ENCODE measurements around the gene OR1J1.

The OR1J1 gene, protein sequence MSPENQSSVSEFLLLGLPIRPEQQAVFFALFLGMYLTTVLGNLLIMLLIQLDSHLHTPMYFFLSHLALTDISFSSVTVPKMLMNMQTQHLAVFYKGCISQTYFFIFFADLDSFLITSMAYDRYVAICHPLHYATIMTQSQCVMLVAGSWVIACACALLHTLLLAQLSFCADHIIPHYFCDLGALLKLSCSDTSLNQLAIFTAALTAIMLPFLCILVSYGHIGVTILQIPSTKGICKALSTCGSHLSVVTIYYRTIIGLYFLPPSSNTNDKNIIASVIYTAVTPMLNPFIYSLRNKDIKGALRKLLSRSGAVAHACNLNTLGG

DNA sequence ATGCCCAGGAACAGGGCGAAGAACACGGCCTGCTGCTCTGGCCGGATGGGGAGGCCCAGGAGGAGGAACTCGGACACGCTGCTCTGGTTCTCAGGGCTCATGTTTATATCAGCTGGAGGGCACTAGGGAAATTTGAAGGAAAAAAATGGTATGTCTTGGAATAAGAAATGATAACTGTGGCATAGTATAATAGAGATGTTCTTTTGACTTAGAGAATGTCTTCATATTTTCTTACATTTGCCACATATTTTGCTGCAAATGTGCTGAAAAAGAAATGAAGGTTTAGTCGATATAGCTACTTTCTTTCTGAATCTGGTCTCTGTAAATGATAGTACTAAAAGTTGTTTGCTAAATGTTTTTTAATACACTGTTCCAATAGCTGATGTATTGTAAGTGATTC is at the start of gene OR1J1:
Gene OR1J1, minus strand, starts transcription at position 101 of the 400 bp plus-strand sequence. Its CDS starts 0 bp downstream, at position 101.
- DNase-seq (ENCODE audit: low read depth in 3 of 3) = no peak

DNA sequence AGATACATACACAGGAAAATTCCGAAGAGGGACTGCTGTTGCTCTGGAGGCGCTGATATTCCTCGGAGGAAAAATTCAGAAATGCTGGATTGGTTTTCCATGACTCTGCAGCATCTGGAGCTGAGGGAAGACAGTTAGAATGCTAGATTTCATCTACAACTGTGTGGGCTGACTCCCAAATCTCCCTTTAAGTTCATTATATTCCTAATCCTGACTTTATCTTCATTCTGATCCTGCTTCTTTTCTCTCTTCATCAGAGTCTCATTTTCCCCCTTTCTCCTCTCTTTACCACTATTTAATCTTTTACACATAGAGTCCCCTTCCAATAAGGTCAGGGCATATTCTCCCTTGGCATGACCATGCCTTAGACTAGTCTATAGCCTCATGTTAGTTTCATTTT is 49.5 kb upstream of the OR1J1 start, which contains the start of gene OR1N1:
Gene OR1N1, minus strand, starts transcription at position 101 of the 400 bp plus-strand sequence. Its CDS starts 0 bp downstream, at position 101.
- no peak for DNase-seq (ENCODE audit: low read depth in 3 of 3)

DNA sequence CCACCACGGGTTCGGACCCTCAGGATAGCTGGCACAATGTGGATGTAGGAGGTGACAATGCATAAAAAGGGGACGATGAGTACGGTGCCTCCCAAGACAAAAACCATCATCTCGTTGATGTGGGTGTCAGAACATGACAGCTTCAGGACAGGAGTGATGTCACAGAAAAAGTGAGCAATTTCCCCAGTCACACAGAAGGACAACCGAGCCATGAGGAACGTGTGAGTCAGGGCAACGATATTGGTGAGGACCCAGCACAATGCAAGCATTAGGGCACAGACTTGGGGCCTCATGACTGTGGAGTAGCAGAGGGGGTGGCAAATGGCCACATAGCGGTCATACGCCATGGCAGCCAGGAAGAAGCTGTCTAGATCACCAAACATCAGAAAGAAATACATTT is 48.9 kb upstream of the OR1J1 start:
- peak in 2 of 3 donors; percentile 6 to 17 for DNase-seq (ENCODE audit: low read depth in 3 of 3)

DNA sequence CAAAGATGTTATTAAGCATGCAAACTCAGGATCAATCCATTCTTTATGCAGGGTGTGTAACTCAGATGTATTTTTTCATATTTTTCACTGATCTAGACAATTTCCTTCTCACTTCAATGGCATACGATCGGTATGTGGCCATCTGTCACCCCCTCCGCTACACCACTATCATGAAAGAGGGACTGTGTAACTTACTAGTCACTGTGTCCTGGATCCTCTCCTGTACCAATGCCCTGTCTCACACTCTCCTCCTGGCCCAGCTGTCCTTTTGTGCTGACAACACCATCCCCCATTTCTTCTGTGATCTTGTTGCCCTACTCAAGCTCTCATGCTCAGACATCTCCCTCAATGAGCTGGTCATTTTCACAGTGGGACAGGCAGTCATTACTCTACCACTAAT is 41.6 kb upstream of the OR1J1 start:
- DNase-seq (ENCODE audit: low read depth in 3 of 3) = no peak

DNA sequence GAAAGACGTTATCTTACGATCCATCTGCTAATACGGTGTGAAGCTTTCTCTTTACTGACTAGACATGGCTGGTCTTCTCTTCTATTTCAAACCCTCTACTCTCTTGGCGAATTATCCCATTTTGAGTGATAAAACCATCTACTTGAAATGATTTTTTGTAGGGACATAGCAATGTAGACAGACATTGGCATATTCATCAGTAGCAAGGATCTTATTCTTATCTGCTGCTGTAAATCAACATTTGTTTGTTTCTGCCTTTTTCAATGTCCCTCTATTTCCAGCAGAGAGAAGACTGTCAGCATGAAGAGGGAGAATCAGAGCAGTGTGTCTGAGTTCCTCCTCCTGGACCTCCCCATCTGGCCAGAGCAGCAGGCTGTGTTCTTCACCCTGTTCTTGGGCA is 41.1 kb upstream of the OR1J1 start, which contains the start of gene OR1J4:
Gene OR1J4, plus strand, starts transcription at position 301 of the 400 bp plus-strand sequence. Its CDS starts 0 bp downstream, at position 301.
- DNase-seq (ENCODE audit: low read depth in 3 of 3) = no peak

DNA sequence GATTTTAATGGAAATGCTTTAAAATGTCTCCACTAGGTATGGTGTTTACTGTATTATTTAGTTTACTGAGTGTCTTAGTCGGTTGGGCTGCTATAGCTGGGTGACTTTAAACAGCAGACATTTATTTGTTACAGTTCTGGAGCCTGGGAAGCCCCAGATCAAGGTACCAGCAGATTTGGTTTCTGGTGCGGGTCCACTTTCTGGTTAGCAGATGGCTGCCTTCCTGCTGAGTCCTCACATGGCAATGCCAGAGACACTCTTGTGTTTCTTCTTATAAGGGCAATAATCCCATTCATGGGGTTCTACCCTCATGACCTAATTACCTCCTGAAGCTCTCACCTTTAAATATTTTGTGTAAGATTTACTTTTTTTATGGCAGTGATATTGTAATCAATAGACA is 40.5 kb upstream of the OR1J1 start:
- DNase-seq (ENCODE audit: low read depth in 3 of 3) = no peak

DNA sequence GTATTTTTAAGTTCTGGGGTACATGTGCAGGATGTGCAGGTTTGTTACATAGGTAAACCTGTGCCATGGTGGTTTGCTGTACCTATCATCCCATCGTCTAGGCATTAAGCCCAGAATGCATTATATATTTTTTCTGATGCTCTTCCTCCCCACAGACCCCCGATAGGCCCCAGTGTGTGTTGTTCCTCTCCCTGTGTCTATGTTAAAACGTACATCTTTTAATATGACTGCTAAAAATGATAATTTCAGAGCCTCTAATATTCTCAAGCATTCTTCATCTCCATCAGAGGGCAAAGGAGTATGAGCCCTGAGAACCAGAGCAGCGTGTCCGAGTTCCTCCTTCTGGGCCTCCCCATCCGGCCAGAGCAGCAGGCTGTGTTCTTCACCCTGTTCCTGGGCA is 32.8 kb upstream of the OR1J1 start, which contains the start of gene OR1J2:
Gene OR1J2, plus strand, starts transcription at position 301 of the 400 bp plus-strand sequence. Its CDS starts 0 bp downstream, at position 301.
- DNase-seq (ENCODE audit: low read depth in 3 of 3) = no peak

DNA sequence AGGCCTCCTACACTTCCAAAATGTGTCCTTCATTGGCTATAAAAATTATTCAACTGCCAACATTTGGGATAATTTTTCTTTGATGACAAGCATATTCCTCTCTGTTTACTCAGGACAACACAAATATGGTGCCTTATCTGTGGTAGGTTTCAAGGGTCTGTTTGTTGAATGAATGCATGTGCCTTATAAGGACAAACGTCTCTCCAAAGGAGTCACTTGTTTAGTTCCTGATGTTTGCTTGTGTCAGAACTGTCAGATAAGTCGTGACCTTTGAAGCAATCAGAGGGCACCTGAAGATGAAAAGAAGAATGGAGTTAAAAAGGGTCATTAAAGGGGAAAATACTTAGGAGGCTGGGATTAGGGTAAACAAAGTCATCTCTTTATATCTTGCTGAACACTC is 29.2 kb upstream of the OR1J1 start:
- no peak for DNase-seq (ENCODE audit: low read depth in 3 of 3)

DNA sequence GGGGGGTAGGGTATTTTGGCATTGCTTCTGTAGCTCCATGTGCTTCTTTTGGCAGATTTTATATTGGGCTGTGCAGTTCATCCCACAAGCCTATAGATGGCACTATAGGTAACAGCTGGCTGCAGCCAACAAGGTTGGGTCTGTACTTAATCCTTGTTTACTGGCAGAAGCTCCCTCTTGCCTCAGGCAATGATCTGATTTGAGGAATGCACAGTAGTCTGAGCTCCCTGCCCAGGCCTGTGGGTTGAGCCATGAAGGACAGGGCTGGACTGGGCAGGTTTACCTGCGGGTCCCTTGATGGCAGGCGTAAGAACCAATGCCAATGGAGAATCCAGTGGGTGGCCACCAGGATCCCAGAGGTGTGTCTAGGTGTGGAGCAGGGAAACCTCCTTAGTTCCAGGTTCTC is 21.2 kb upstream of the OR1J1 start:
- no peak for DNase-seq (ENCODE audit: low read depth in 3 of 3)

DNA sequence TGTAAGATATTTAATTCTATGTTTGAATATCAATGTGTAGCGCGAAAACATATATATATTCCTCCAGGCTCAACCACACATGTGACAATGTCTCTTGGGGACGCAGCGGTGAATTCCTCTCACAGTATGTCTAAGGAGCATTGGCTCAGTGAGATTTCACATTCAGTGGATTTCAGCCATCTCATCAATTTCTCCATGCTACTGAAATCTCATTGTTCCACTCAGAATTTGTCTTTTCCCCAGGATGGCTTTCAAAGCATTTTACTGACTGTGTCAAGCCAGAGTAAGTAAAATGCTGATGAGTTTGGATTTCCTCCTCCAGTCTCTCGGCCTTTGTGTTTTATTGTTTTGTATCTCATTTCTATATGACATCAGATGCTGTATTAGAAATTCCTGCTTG is 1.3 kb upstream of the OR1J1 start:
- DNase-seq (ENCODE audit: low read depth in 3 of 3) = no peak

DNA sequence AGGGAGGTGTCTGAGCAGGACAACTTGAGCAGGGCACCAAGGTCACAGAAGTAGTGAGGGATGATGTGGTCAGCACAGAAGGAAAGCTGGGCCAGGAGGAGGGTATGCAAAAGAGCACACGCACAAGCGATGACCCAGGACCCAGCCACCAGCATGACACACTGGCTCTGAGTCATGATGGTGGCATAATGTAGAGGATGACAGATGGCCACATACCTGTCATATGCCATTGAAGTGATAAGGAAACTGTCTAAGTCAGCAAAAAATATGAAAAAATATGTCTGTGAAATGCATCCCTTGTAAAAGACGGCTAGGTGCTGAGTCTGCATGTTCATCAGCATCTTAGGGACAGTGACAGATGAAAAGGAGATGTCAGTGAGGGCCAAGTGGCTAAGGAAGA is 380 bp downstream of the OR1J1 start:
- no peak for DNase-seq (ENCODE audit: low read depth in 3 of 3)

DNA sequence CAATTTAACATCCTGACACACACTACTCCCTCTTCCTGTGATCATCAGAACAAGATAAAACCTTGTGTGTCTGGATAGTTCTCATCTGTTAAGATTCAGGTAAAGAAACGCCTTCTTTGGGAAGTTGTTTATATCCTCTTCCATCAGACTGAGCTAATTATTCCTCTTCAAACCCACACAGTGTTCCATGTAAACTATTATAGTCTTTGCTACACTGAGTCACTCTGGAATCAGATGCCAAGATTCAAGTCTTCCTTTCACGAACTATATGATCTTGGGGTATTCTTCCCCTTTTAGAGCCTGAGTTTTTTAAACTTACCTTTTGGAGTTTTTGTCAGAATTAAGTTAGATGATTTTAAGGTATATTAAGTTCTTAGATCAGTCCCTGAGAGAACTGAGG is 2.0 kb downstream of the OR1J1 start:
- DNase-seq (ENCODE audit: low read depth in 3 of 3) = no peak

DNA sequence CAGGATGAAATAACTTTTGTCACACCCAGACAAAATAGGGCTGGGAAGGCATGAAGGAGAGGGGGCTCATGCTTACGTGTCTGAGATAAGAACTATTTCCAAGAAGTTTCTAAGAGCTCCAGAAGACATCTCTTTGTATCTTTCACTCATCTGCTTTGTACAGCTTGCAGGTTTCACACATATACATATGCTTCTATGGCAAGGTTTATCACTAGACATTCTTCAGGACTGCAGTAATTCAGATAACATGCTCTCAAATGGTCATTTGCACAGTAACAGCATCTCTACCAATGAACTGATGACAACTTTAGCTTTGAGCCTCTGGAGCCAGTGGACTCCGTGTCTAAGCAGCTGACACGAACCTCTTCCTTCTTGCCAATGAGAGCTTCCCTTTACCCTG is 3.2 kb downstream of the OR1J1 start:
- no peak for DNase-seq (ENCODE audit: low read depth in 3 of 3)

DNA sequence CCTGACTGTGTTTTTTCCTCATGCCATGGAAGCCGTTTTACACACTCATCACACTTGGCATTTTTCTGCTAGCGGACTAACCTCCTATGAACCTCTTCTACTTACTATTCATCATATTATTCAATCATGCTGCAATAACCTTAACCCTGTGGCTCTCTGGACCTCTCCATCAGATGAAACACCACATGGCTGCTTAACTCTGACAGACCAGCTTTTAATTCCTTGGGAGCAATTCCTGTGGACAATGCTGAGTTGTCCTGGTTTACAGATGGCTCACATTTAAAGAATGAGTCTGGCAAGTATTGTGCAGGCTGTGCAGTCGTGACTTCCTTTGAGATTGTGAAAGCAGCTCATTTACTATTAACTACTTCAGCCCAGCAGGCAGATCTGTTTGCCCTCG is 9.0 kb downstream of the OR1J1 start:
- DNase-seq (ENCODE audit: low read depth in 3 of 3) = no peak

DNA sequence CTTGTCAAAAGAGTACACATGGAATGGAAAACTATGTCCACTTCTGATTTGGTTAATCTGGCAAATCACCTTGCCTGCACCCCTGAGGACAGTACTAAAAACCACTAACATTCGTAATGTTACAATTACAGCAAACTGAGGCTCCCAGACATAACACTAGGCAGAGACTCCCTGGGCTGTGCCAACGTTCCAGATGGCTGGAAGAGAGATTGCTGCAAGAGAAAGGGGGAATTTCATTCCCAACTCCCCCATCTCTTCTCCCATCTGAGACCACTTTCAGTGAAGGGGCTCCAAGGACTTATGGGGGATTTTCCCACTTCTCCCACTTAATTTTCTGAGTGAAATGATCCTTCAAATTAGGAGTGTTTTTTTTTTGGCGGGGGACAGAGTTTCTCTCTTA is 11.3 kb downstream of the OR1J1 start:
- no peak for DNase-seq (ENCODE audit: low read depth in 3 of 3)

DNA sequence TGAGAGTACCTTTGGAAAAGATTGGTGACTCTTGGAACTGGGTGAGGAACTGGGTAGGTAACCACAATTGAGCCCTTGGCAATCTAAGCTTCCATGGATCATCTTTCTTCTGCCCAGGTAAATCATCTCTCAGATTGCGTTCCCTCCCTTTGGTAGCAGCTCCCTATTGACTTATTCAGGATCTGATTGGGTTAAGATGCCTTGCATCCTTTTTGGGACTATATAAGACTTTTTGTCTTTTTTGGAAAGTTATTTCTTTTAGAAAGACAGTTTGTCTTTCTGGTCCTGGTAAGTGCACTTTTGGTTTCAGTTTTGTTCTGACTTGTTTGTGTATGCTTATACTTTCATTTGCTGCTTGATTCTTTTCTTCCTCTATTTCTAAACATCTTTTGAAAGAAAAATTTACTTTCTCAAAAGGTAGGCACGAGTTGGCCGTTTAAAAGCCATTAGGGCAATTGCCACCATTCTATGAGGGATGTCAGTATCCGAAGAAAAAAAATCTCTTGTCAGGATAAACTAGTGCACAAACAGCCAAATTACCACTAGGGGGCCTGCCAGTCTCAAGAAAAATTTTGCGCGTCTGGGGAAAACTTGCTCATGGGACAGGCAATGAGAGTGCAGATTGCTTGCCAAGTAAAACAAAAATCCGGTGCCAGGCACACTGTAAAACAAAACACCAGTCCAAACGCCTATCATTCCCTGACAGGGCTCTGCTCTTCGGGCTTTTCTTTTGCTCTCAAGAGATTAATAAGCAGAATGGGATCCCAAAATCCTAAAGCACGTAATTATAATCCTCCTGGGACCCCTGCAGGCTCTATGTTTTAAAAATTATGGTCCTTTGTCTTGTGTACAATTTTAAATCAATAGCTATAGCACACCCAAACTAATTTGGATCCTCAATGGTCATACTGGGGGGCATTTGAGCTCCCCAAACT is 12.8 kb downstream of the OR1J1 start:
- DNase-seq (ENCODE audit: low read depth in 3 of 3) = peak; percentile 36 to 52 (median 39)

DNA sequence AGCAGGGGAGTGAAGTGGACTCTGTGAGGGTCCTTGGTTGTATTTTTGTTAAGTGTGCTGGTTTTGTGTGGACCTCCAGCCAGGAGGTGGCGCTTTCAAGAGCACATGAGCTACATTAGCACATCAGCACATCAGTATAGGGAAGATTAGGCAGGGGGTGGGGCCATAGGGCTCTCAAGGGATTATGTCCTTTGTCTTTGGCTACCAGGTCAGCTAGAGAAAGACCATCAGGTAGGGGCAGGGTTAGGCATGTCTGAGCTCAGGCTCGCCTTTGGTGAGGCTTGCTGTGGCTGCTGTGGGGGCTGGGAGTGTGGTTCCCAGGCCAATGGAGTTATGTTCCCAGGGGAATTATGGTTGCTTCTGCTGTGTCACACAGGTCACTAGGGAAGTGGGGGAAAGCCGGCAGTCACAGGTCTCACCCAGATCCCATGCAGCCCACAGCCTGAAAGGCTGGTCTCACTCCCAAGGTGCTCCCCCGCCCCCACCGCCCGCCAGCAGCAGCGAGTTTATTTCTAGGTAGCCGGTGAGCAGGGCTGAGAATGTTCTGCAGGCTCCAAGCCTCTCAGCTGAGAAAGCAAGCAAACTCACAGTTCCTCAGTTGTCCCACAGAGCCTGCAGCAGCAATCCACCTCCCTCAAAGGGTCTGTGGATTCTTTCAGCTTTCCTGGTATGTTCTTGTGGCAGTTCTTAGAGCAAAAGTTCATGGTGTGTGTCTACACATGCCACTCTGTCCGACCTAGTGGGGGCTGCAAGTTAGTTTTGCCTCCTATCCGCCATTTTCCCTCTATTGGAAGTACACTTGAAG is 13.7 kb downstream of the OR1J1 start:
- DNase-seq (ENCODE audit: low read depth in 3 of 3) = peak in 2 of 3 donors; percentile 5 to 13

DNA sequence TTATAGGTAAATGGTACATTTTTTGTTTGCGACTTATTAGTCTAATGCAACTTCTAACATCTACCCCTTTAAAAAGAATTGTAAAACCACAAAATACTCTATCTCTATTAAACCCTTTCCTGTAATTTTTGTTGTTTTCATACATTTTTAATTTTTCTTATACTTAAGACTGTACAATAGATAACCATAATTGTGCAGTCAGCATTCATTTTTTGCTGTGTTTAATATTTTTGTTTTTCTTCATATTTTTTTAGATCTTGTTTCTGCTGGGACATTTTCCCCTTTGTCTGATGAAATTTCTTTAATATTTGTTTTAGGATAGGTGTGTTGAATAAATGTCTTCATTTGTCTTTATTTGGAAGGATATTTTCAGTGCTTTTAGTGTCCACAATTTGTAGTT is 19.9 kb downstream of the OR1J1 start:
- DNase-seq (ENCODE audit: low read depth in 3 of 3) = no peak

DNA sequence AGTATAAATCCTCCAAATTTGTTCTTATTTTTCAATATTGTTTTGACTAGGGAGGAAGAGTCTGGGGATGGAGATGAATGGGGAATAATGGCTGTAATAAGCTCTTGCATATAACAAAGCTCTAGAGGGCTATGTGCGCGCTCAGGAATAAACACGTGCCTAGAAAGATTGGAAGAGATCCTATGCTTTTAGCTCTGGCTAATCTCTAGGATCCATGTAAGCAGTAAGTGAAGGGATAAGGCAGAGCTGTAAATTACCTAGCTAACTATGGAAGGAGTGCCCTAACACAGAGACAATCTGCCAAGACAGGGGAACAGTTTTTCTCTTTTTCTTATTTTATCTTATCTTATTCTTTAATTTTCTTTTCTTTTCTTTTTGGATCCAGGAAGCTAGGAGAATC is 21.6 kb downstream of the OR1J1 start:
- no peak for DNase-seq (ENCODE audit: low read depth in 3 of 3)

DNA sequence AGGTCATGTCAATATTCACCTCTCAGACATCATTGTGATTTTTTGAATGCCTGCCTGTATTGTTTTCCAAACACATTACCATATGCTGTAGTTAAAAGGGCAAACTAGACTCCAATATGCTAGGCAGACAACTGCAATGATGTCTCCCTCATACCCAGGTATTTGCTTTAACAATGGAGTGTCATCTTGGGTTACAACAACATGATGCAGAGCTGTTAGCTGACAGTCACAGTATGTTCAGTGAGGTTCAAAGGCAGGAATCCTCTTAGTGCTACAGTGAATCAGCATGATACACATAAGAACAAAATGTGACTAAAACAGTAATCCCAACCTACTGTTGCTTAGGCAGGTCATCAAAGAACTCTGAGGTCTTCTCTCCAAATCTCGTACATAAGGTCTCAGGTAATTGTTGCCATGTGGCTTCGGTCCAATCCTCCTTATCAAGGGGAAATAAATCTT is 24.0 kb downstream of the OR1J1 start:
- DNase-seq (ENCODE audit: low read depth in 3 of 3) = no peak

DNA sequence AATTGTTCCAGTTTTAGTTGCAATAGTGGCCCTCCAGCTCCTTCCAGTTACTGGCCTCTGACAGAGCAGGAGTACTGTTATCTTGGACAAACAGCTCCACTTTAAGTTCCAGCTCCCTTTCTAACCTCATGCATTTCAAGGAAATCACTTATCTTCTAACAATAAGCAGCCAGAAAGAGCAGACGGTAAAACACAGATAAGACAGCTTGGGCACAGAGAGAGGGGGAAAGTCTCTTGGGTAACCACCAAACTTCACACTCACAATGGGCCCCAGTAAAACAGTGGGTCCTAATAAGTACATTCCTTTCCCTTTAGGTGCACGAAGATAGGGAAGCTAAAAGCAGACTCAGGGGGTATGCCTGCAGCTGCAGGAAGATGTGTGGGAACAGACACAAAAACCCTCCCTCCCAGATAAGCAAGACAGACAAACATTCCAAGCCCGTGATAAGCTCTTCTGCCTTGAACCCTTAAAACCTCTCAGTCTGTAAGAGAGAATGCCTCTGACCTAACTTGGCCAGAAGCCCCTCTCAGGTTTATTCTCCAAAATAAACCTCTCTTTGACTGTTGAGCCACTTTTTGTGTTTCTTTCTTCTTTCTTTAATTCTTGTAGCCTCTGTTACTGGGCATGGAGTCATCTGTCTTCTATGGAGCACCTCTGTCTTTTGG is 30.8 kb downstream of the OR1J1 start:
- DNase-seq (ENCODE audit: low read depth in 3 of 3) = no peak
